Gastrocnemius medialis (tissue), 4 donors: ENCODE results near the gene TTC12.

Source experiments
- CTCF ChIP-seq, 5 experiments: fragments of 450-650 bp in 3 of 5; fragments of 200-600 bp in 2 of 5; sonication (generic) in 2 of 5; IDR thresholded peaks in 4 of 5; conservative IDR thresholded peaks in 1 of 5; 1 replicate in 4 of 5; 2 replicates in 1 of 5; pipeline ENCODE4 v1.5.1; 2016 to 2019; ENCODE audit warnings: antibody characterized with exemption in 5 of 5, mild to moderate bottlenecking in 3 of 5, moderate library complexity in 3 of 5
- POLR2A ChIP-seq, 2 donors: fragments of 450-650 bp; IDR thresholded peaks; one replicate each; pipeline ENCODE4 v1.6.1; 2017; ENCODE audit warnings: antibody characterized with exemption in 2 of 2, mild to moderate bottlenecking in 2 of 2, moderate library complexity in 2 of 2

GRCh38 chr11:113394919-113395318, 80.5 kb downstream of the TTC12 start:
- no peak for TF ChIP-seq CTCF (IDR thresholded peaks at IDR 0.05 in 4 of 5, conservative IDR thresholded peaks at IDR 0.05 in 1 of 5)
- no peak for TF ChIP-seq POLR2A (IDR thresholded peaks at IDR 0.05)
